MCF 10A (cell line): ENCODE data around the gene DPH7. TPM values are rescaled to one million over a fixed set of nuclear protein-coding genes. Genes with fewer than 3 reads are reported as not detected.

Source experiments
- BruUV-seq: library from RNA; stranded (reverse); fragments of 400-500 nt; replicated peaks from 2 replicates; lab custom pipeline; 2021; lab: Mats Ljungman, UMichigan
- CTCF ChIA-PET: fragments of 300-600 bp; sonication (Branson Sonifier 250); formaldehyde crosslinking; extraction: SDS; loops from one replicate; lab custom pipeline; 2021; ENCODE audit warnings: antibody characterized with exemption, inconsistent platforms; lab: Yijun Ruan, JAX
- POLR2A ChIA-PET: fragments of 300-600, 350-650 bp; sonication (Branson Sonifier 250); formaldehyde crosslinking; extraction: SDS; loops from one replicate; lab custom pipeline; 2020; ENCODE audit warnings: antibody characterized with exemption, inconsistent platforms; lab: Yijun Ruan, JAX
- DNase-seq: peaks from one replicate; pipeline ENCODE4 v3.0.0-alpha.2; 2018; ENCODE audit not compliant: unreplicated experiment
- H3K27ac Mint-ChIP-seq: one replicate; pipeline ENCODE4 v1.8.0; 2022; ENCODE audit warnings: mild to moderate bottlenecking, low read depth, mixed read lengths; ENCODE audit not compliant: unreplicated experiment
- H3K27me3 Mint-ChIP-seq: one replicate; pipeline ENCODE4 v1.8.0; 2022; ENCODE audit warnings: mixed read lengths; ENCODE audit not compliant: insufficient read depth, unreplicated experiment
- H3K36me3 Mint-ChIP-seq: one replicate; pipeline ENCODE4 v1.8.0; 2022; ENCODE audit warnings: mild to moderate bottlenecking, moderate library complexity, mixed read lengths; ENCODE audit not compliant: insufficient read depth, unreplicated experiment
- H3K4me1 Mint-ChIP-seq: one replicate; pipeline ENCODE4 v1.8.0; 2022; ENCODE audit warnings: mixed read lengths; ENCODE audit not compliant: insufficient read depth, unreplicated experiment
- H3K4me3 Mint-ChIP-seq: one replicate; pipeline ENCODE4 v1.8.0; 2022; ENCODE audit warnings: mild to moderate bottlenecking, moderate library complexity, mixed read lengths; ENCODE audit not compliant: unreplicated experiment
- H3K9me3 Mint-ChIP-seq: one replicate; pipeline ENCODE4 v1.8.0; 2022; ENCODE audit warnings: mixed read lengths; ENCODE audit not compliant: unreplicated experiment
- CTCF ChIP-seq: fragments of 200-600 bp; IDR thresholded peaks from one replicate; pipeline ENCODE4 v1.8.0; 2022; ENCODE audit warnings: antibody characterized with exemption, mild to moderate bottlenecking; ENCODE audit not compliant: unreplicated experiment
- intact Hi-C: fragments of 100-400 bp; cut with micrococcal nuclease; formaldehyde crosslinking; loops from 2 replicates; pipeline ENCODE4 v1.14.1; 2022
- total RNA-seq: library from RNA; stranded (reverse); gene quantifications from 2 replicates; pipeline ENCODE4 v1.2.3, GENCODE V29; 2022

DPH7 gene
- total RNA-seq, 1 experiment from 2014 or later, result 46.4 TPM

- ChIA-PET POLR2A (no interaction called here), CTCF (interaction anchor here (1.1 kb wide), 1 partner anchor 15 kb away, joined by 3 read pairs; no protein-coding TSS in a partner anchor)
- Mint-ChIP-seq H3K36me3 (no peaks in the 10 kb centered on the region), H3K4me1 (peaks cover 8% of the 10 kb centered on the region), H3K4me3 (no peak overlapping the region), H3K9me3 (no peaks in the 10 kb centered on the region), H3K27ac (no peak overlapping the region), H3K27me3 (no peaks in the 10 kb centered on the region)
- no peak for DNase-seq
- no peak for TF ChIP-seq CTCF
- no TSS peak for BruUV-seq
- intact Hi-C loops, result loop anchor here (5.0 kb wide), 1 partner anchor 243 kb away; no protein-coding TSS in a partner anchor
Observed at GRCh38 chr9:137530331-137530730, 48.4 kb downstream of the DPH7 start.

GRCh38 chr9:137524981-137525317 lies 53.8 kb downstream of the DPH7 start:
- intact Hi-C loops, result loop anchor here (10.0 kb wide), 1 partner anchor 80 kb away; the partner anchor contains the start of gene ENTPD8
- Mint-ChIP-seq H3K9me3 (no peaks in the 10 kb centered on the region), H3K36me3 (no peaks in the 10 kb centered on the region), H3K27ac (no peak overlapping the region), H3K4me1 (peaks cover 6% of the 10 kb centered on the region), H3K27me3 (no peaks in the 10 kb centered on the region), H3K4me3 (no peak overlapping the region)
- DNase-seq, result no peak
- TF ChIP-seq CTCF, result no peak
- POLR2A ChIA-PET, result interaction anchor here (0.6 to 0.9 kb wide), 2 partner anchors 38 to 43 kb away, joined by 3 read pairs; no protein-coding TSS in a partner anchor
- no TSS peak for BruUV-seq
- CTCF ChIA-PET, result interaction anchor here (0.6 to 1.4 kb wide), 3 partner anchors 12 to 317 kb away, joined by 3 to 5 read pairs (median 4); no protein-coding TSS in a partner anchor

- TF ChIP-seq CTCF, result no peak
- H3K36me3 Mint-ChIP-seq, result no peaks in the 10 kb centered on the region
- BruUV-seq, result no TSS peak
- H3K27me3 Mint-ChIP-seq, result no peaks in the 10 kb centered on the region
- ChIA-PET POLR2A (interaction anchor here (0.6 to 0.9 kb wide), 2 partner anchors 37 to 42 kb away, joined by 3 read pairs; no protein-coding TSS in a partner anchor), CTCF (interaction anchor here (0.7 to 1.4 kb wide), 2 partner anchors 12 to 17 kb away, joined by 3 to 5 read pairs; no protein-coding TSS in a partner anchor)
- intact Hi-C loops, result loop anchor here (10.0 kb wide), 1 partner anchor 80 kb away; the partner anchor contains the start of gene ENTPD8
- peaks cover 6% of the 10 kb centered on the region for H3K4me1 Mint-ChIP-seq
- DNase-seq, result no peak
- no peak overlapping the region for H3K4me3 Mint-ChIP-seq
- H3K9me3 Mint-ChIP-seq, result no peaks in the 10 kb centered on the region
- no peak overlapping the region for H3K27ac Mint-ChIP-seq
Observed at GRCh38 chr9:137524161-137524980, 54.4 kb downstream of the DPH7 start.

GRCh38 chr9:137522746-137523455 lies 55.8 kb downstream of the DPH7 start:
- BruUV-seq, result no TSS peak
- intact Hi-C loops, result loop anchor here (10.0 kb wide), 1 partner anchor 78 kb away; the partner anchor contains the start of gene ENTPD8
- CTCF ChIA-PET, result interaction anchor here (0.8 to 1.0 kb wide), 3 partner anchors 9 to 236 kb away, joined by 3 to 4 read pairs (median 3); no protein-coding TSS in a partner anchor

More at GRCh38 chr9:137522746-137523455, 55.8 kb downstream of the DPH7 start:
- H3K27me3 Mint-ChIP-seq, result no peaks in the 10 kb centered on the region
- POLR2A ChIA-PET, result interaction anchor here (0.8 kb wide), 1 partner anchor 100 kb away, joined by 5 read pairs; the partner anchor contains the start of genes EXD3 and NOXA1
- H3K4me3 Mint-ChIP-seq, result no peak overlapping the region
- H3K4me1 Mint-ChIP-seq, result peaks cover 6% of the 10 kb centered on the region
- TF ChIP-seq CTCF, result no peak
- no peak for DNase-seq
- no peak overlapping the region for H3K27ac Mint-ChIP-seq
- no peaks in the 10 kb centered on the region for H3K36me3 Mint-ChIP-seq
- H3K9me3 Mint-ChIP-seq, result no peaks in the 10 kb centered on the region
